ENCODE data around the gene TCEAL6.
"Not testable (repeated sequence)": the region's sequence is repeated elsewhere in the genome, so short reads cannot be mapped to it uniquely, and the experiment has no call there.

TCEAL6 gene

GRCh38 chrX:102142274-102142673 is at the start of gene TCEAL6:
Gene TCEAL6, minus strand, starts transcription at chrX:102142481.
- DNase-seq (ENCODE audit: low read depth in 1 of 2, low spot score in 1 of 2), result not testable (repeated sequence)

- DNase-seq (ENCODE audit: low read depth in 1 of 2, low spot score in 1 of 2), result no peak
Observed at GRCh38 chrX:102185967-102186720, 43.9 kb upstream of the TCEAL6 start.

GRCh38 chrX:102155806-102156179 is 13.5 kb upstream of the TCEAL6 start, which contains the start of gene BEX5:
Gene BEX5, minus strand, starts transcription at chrX:102155977. Its CDS starts 1,712 bp downstream, at chrX:102154265.
- DNase-seq (ENCODE audit: low read depth in 1 of 2, low spot score in 1 of 2), result peak; percentile 13 to 39

- DNase-seq (ENCODE audit: low read depth in 1 of 2, low spot score in 1 of 2), result peak in 1 of 2 donors; percentile 5
Observed at GRCh38 chrX:102154900-102155805, 12.9 kb upstream of the TCEAL6 start.

- DNase-seq (ENCODE audit: low read depth in 1 of 2, low spot score in 1 of 2), result no peak
Observed at GRCh38 chrX:102154218-102154860, 12.1 kb upstream of the TCEAL6 start.

- not testable (repeated sequence) for DNase-seq (ENCODE audit: low read depth in 1 of 2, low spot score in 1 of 2)
Observed at GRCh38 chrX:102141631-102142030, 650 bp downstream of the TCEAL6 start.

GRCh38 chrX:102140876-102141275 is 1.4 kb downstream of the TCEAL6 start:
- DNase-seq (ENCODE audit: low read depth in 1 of 2, low spot score in 1 of 2), result not testable (repeated sequence)

GRCh38 chrX:102138064-102138463 is 4.2 kb downstream of the TCEAL6 start:
- no peak for DNase-seq (ENCODE audit: low read depth in 1 of 2, low spot score in 1 of 2)

GRCh38 chrX:102129473-102129872 is 12.8 kb downstream of the TCEAL6 start:
- DNase-seq (ENCODE audit: low read depth in 1 of 2, low spot score in 1 of 2), result no peak

- no peak for DNase-seq (ENCODE audit: low read depth in 1 of 2, low spot score in 1 of 2)
Observed at GRCh38 chrX:102126863-102127262, 15.4 kb downstream of the TCEAL6 start.

- DNase-seq (ENCODE audit: low read depth in 1 of 2, low spot score in 1 of 2), result not testable (repeated sequence)
Observed at GRCh38 chrX:102126080-102126818, 16.0 kb downstream of the TCEAL6 start.

- not testable (repeated sequence) for DNase-seq (ENCODE audit: low read depth in 1 of 2, low spot score in 1 of 2)
Observed at GRCh38 chrX:102125436-102125835, 16.8 kb downstream of the TCEAL6 start, which contains the start of gene TCEAL2. Gene TCEAL2, plus strand, starts transcription at chrX:102125679. Its CDS starts 1,152 bp downstream, at chrX:102126831.

GRCh38 chrX:102125014-102125413 is 17.3 kb downstream of the TCEAL6 start:
- DNase-seq (ENCODE audit: low read depth in 1 of 2, low spot score in 1 of 2), result not testable (repeated sequence)

GRCh38 chrX:102115748-102116147 is 26.5 kb downstream of the TCEAL6 start:
- DNase-seq (ENCODE audit: low read depth in 1 of 2, low spot score in 1 of 2), result no peak

- no peak for DNase-seq (ENCODE audit: low read depth in 1 of 2, low spot score in 1 of 2)
Observed at GRCh38 chrX:102113367-102113766, 28.9 kb downstream of the TCEAL6 start.

All from activated T-helper 1 cell treated with anti-CD3 and anti-CD28 coated beads, Interleukin-2, amount 50 U/mL, for 16 hours (primary cell).